Measurements from ENCODE around the gene KHDC3L.
A peak's percentile ranks its signal among the peaks of the same experiment; 100 is the strongest.
"Not testable (repeated sequence)": the region's sequence is repeated elsewhere in the genome, so short reads cannot be mapped to it uniquely, and the experiment has no call there.

KHDC3L gene

DNA sequence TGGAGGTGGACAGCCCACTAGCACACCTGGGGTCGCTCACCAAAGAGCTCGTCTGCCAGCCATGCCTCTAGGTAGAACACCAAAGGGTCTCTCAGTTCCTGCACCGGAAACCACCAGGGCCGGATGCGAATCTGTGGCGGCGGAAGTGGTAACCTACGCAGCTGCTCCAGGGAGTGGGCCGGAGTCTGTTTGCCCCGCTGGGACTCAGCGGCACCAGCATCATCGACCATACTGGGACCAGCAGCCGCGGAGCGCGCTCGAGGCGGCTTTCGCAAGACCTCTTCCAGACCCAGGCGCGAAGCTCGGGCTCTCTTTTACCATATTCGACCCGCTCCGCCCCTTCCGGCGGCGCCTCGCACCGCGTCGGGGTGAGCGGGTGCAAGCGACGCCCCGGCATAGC is 7.1 kb downstream of the KHDC3L start, which contains the start of gene OOEP:
OOEP (minus strand) TSS at position 335 of the 400 bp plus-strand sequence; CDS start at position 230, 105 bp downstream.
- no peak for DNase-seq (ENCODE audit: low read depth, low spot score)

DNA sequence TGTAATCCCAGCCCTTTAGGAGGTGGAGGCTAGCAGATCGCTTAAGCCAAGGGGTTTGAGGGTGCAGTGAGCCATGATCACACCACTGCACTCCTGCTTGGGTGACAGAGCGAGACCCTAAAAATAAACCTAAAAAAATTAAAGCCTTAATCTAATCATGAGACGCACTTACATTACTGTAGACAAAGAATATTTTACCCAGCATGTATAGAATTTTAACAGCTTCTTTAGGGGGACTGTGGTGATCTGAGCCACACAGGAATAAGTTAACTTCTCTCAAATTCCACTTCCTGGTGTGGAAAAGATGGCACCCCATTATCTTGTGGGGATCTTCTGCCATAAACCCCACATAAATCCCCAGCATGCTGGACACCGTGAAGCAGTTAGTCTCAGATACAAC is 9.5 kb downstream of the KHDC3L start:
- DNase-seq (ENCODE audit: low read depth, low spot score), result no peak

DNA sequence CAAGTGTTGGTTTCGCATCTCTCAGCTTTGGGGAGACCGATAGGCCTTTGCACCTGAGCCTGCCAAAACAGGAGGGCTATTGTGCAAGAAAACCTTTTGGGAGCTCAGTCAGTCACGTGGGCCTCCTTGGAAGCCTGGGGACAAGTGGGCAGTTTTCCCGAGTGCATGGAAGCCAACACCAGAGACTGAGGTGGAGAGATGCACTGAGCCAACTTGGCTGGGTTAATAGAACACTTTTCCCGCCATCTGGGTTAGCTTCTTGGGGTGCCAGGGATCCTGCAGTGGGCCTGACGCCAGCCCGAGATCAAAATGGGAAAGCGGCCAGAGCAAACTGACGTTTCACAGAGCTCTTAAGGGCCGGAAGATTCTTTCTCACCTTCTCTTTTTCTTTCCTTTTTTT is 10.1 kb downstream of the KHDC3L start:
- DNase-seq (ENCODE audit: low read depth, low spot score), result no peak

DNA sequence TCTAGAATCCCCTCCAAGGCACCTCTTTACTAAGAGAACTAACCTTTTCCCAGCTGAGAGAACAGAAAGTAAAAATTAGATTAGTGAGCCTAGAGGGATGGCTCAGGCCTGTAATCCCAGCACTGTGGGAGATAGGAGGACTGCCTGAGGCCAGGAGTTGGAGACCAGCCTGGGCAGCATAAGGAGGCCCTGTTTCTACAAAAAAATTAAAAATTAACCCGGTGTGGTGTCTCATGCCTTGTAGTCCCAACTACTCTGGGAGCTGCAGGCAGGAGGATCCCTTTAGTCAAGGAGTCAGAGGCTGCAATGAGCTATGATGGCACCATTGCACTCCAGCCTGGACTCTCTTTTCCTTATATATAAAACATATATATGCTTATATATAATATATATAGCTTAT is 12.8 kb downstream of the KHDC3L start:
- DNase-seq (ENCODE audit: low read depth, low spot score), result no peak

DNA sequence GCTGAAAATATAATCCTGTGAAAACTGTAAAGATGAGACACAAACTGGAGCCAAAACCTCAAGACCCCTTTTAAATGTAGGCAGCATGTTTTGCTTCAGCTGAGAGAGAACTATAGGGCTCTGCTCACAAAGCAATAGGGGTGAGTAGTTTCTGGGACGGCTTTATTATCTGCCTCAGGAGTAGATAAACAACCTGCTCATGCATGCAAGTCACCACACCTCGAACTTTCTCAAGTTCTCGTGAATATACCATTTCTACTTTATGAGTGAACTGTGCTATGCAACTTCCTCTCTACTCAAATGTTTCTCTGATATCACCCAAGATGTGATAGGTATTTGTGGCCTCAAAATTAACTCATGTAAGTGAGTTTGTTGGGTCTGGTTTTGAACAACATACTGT is 14.8 kb downstream of the KHDC3L start:
- DNase-seq (ENCODE audit: low read depth, low spot score), result no peak

DNA sequence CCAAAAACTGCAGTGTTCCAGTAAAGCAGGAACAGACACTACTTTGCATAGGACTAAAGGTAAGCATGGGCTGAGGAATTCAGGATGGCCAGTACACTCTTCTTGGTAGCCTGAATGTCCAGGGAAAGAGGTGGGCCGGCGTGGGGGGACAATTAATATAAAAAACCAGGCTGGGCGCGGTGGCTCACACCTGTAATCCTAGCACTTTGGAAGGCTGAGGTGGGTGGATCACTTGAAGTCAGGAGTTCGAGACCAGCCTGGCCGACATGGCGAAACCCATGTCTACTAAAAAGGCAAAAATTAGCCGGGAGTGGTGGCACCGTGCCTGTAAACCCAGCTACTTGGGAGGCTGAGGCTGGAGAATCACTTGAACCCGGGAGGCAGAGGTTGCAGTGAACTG is 19.1 kb downstream of the KHDC3L start:
- not testable (repeated sequence) for DNase-seq (ENCODE audit: low read depth, low spot score)

DNA sequence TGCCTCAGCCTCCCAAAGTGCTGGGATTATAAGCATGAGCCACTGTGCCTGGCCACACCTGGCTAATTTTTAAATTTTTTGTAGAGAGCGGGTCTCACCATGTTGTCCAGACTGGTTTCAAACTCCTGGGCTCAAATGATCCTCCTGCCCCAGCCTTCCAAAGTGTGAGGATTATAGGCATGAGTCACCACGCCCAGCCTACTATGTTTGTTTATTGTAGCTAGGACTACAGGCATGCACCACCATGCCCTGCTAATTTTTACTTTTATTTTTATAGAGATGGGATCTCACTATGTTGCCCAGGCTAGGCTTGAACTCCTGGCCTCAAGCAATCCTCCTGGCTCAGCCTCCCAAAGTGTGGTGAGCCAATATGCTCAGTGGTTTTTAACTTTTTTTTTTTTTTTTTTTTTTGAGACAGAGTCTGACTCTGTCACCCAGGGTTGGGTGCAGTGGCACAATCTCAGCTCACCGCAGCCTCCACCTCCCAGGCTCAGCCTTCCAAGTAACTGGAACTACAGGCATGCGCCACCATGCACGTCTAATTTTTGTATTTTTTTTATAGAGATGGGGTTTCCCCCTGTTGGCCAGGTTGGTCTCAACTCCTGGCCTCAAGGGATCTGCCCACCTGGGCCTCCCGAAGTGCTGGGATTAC is 20.1 kb downstream of the KHDC3L start:
- no peak for DNase-seq (ENCODE audit: low read depth, low spot score)

DNA sequence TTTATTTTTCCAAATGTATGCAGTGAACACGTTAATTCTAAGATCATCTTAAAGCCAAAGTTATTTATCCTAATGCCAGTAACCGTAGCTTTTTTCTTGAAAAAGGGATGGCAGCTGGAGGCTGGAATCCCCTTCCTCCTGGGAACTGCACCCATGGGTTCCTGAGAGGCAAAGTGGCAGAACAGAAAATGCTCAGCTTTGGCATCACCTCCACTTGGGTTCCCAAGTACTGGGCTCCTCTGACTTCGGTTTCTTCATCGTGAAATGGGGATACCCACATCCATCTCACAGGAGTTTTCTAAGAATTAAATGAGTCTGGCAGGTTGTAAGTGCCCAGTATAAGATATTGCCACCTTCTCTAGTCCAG is 26.0 kb downstream of the KHDC3L start:
- DNase-seq (ENCODE audit: low read depth, low spot score), result no peak

DNA sequence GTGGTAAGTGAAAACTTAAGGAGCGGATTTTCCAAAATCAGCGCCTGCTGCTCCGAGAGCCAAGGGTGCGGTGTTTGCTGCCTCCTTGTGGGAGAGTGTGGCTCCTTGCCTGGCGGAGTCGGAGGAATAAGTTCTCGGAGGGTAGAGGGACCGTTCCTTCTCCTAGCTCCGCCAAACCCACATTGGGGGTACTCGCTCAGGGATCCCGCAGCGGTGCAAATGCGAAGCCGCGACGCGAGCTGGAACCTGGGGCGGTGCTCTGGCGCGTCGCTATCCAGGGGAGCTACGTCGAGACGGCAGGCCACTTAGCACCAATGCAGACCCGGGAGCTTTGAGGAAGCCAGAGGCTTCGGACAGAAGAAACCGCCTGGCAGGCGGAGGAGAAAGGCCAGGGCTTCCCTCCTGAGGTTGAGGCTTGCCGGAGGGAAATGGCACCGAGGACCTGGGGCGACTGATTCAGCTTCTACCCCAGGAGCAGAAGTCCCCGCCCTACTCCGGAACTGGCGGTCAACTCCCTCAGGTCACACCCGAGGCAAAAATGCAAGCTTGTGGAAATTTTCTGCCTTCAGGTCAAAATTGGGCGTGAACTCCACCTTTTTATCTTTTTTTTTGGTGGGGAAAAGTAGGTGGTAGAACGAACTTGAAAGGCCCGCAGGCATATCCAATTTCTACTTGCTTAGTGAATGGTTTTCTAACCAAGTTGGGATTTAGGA is 26.5 kb downstream of the KHDC3L start:
- DNase-seq (ENCODE audit: low read depth, low spot score), result peak; percentile 90

DNA sequence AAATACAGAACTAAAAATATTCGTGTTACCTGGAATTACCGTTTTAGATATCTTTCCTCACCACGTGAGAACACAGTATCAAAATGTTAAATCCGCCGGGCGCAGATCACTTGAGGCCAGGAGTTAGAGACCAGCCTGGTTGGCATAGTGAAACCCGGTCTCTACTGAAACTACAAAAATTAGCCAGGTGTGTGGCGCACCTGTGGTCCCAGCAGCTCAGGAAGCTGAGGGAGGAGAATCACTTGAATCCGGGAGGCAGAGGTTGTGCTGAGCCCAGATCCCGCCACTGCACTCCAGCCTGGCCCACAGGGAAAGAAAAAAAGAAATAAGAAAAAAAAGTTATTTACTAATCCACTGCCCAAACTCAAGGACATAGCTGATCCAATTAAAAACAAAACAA is 27.4 kb downstream of the KHDC3L start:
- no peak for DNase-seq (ENCODE audit: low read depth, low spot score)

DNA sequence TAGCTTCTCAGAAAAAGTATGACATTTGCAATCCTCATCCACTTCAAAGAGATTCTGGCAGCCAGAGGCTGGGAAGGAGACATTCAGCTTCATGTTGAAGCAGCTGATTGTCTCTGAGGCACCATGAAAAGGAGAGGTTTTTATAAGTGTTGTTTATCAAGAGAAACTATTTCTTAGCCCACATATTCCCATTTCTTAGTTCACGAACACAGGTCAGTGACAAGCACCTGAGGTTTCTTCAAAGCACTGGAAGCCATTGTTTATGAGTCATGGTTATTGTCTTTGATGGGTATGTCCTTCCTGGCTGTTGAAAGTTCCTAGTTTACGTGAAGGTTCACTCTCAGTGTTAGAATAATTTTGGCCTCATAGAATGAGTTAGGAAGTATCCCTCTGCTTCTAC is 29.2 kb downstream of the KHDC3L start:
- no peak for DNase-seq (ENCODE audit: low read depth, low spot score)

DNA sequence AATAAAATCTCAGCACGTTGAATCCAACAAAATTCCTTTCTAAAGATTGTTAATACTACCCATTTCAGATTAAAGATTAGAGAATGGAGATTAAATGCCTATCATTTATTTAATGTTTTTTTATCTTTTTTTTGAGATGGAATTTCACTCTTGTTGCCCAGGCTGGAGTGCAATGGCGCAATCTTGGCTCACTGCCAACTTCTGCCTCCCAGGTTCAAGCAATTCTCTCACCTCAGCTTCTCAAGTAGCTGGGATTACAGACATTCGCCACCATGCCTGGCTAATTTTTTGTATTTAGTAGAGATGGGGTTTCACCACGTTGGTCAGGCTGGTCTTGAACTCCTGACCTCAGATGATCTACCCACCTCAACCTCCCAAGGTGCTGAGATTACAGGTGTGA is 29.7 kb downstream of the KHDC3L start:
- DNase-seq (ENCODE audit: low read depth, low spot score), result not testable (repeated sequence)

DNA sequence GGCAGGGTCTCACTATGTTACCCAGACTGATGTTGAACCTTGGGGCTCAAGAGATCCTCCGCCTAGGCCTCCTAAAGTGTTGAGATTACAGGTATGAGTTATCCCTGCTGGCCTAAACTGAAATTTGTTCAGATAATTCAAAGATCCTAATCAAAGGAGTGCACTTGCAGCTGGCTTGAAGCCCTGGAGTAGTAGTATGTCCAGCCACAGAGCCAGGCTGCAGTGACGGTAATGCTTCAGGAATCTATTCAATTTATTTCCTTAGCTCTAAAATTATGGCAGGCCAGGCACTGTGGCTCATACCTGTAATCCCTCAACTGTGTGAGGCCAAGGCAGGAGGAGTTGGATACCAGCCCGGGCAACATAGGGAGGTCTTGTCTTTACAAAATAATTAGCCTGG is 30.8 kb downstream of the KHDC3L start:
- no peak for DNase-seq (ENCODE audit: low read depth, low spot score)

DNA sequence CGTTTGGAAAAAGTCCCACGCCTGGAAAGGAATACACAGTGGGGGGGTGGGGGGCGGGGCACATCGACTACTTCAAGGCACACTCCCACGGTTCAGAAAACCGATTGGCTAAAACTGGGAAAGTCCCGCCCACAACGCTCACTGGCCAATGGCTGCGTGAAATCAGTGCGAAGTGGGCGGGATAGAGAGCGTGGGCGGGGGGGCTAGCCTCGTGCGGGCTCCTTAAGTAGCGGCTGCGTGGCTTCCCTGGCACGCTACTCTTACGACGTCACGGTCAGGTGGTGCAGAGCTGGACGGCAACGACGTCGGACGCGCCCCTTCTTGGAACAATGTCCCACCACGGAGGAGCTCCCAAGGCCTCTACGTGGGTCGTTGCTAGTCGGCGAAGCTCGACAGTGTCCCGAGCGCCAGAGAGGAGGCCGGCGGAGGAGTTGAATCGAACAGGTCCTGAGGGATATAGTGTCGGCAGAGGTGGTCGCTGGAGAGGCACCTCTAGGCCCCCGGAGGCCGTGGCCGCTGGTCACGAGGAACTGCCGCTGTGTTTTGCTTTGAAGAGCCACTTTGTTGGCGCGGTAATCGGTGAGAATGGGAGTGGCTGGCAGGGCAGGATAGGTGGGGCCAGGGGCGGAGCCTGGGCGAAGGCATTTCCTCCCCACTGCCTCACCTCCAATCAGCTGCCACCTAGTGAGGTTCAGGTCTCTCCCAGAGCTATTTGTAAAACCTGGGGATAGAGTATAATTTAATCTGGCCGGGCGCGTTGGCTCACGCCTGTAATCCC is 32.3 kb downstream of the KHDC3L start, which contains the start of gene DDX43:
DDX43 (plus strand) TSS at position 252 of the 778 bp plus-strand sequence; CDS start at position 330, 78 bp downstream.
- peak; percentile 82 for DNase-seq (ENCODE audit: low read depth, low spot score)

DNA sequence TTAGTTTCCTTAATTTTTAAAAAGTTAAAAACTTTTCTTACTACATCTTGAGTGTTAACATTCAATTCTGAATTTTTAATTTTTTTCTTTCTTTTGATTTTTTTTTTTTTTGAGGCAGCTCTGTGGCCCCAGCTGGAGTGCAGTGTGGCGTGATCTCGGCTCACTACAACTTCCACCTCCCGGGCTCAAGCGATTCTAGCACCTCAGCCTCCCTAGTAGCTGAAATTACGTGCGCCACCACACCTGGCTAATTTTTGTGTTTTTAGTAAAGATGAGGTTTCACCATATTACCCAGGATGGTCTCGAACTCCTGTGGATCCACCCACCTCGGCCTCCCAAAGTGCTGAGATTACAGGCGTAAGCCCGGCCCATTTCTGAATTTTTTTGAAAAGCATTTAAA is 33.4 kb downstream of the KHDC3L start:
- no peak for DNase-seq (ENCODE audit: low read depth, low spot score)

DNA sequence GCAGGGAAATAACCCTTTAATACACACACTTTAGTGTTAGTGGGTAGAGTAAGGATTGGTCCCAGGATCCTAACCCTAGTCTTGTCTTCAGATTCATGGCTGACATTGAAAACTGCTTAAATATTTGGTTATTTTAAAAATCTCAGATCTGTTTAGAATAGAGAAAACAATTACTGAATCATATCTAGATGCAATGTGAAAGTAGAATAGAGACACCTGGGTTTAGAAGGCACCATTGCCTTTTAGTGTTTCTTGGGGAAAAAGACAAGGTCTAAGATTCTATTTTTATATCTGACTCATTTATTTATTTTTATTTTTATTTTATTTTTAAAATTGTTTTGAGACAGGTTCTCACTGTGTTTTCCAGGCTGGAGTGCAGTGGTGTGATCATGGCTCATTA is 38.2 kb downstream of the KHDC3L start:
- no peak for DNase-seq (ENCODE audit: low read depth, low spot score)

DNA sequence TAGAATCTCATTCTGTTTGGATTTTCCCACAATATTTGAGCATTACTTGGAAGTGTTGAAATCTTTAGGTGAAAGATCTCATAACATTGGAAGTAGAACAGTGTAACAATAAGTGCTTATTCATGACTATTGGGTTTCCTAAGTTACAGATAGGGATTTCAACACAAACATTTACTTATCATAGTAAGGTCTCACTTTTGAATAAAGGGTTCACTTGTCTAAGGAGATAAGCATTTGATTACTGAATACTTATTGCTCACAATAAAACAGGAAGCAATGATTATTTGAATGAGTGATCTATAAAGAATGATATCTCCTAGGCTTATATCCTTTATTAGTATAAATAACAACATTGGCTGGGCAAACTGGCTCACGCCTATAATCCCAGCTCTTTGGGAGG is 46.9 kb downstream of the KHDC3L start:
- DNase-seq (ENCODE audit: low read depth, low spot score), result no peak

DNA sequence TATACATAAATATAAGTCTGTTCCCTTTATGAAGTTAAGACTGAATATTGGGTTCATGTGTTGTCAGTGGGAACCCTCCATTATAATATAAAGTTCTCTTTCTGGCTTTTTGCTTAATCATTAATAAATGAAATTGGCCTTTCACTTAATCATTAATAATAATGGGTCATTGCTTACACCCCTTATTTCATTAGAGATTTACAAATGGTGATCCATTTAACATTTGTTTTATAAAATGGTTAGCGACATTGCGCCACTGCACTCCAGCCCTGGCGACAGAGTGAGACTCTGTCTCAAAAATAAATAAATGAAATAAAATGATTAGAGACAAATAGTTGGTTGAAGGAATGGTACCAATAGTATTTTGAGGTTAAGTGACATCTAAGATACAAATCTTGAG is 50.6 kb downstream of the KHDC3L start:
- DNase-seq (ENCODE audit: low read depth, low spot score), result no peak
